Measurements from ENCODE around the gene RBM12.

Gene RBM12

DNA sequence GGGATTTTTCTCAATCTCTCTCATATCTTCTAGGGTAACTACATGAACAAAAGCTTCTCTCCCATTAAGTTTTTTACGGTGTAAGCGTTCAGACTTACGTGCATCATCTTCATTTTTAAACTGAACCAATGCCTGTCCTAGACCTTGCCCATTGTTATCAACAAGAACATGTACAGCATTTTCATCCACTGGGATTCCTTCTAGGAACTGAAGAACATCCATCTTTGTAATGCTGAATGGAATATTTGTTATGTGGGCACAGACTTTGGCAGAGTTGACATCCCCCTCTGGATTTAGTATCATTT is 11.3 kb downstream of the RBM12 start:
- no peak for DNase-seq

DNA sequence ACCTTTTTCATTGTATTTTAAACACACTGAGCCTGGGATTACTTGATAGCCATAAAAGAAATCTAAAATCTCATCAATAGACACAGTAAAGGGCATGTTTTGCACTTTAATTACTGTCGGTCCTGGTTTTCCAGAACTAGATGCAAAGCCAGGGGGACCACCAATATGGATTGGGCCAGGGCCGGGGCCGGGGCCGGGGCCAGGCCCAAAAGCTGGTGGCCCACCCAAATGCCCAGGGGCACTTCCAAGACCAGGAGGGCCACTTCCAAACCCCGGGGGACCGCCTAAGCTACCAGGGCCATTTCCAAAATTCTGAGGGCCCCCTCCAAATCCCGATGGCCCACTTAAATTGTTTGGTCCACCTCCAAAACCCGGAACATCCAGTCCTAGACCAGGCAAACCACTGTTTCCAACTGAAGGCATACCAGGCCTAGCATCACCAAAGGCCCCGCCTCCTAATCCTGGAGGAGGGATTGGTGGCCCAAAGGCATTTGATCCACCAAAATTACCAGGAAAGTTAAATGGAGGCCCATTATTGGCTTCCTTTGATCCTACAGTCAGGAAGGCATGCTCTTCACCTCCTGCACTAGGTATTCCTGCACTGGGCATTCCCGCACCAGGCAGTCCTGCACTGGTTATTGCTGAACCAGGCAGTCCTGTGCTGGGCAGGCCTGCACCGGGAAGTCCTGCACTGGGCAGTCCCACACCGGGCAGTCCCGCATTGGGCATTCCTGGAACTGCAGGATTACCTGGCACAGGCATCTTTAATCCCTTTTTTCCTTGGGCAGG is 11.9 kb downstream of the RBM12 start:
- no peak for DNase-seq

DNA sequence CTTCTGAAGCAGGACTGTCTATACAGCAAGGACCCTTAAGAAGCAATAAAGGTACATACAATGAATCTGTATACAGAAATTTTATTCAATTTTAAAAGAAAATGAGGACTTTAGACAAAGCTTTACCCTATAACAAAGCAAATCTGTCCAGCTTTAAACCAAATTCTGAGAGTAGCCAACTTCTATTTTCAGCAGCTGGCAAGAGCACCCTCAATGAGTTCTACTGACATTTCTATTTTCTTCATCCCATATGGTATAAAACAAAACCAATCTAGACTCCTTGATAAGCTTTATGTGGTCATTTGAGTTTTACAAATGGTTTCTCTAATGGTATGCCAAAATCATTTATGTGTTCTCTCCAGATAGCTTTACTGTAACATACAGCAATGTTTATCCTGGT is 12.7 kb downstream of the RBM12 start:
- DNase-seq = no peak

DNA sequence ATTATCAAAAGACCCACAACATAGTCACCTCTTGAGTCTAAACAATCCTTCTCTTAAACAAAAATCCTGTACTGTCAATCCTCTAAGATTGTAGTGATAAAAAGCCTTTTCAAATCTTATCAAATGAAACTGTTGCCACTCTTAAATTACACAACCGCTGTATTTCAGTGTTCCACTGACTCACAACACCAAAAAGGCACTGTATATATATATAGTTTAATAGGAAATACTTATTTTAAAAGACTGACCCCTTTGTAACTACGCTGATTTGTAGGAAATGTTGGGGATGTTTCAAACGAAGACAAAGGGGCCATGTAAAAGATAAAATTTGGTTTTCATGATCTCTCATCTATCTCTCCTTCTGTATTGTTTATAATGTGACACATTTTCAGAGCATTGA is 14.1 kb downstream of the RBM12 start:
- no peak for DNase-seq

DNA sequence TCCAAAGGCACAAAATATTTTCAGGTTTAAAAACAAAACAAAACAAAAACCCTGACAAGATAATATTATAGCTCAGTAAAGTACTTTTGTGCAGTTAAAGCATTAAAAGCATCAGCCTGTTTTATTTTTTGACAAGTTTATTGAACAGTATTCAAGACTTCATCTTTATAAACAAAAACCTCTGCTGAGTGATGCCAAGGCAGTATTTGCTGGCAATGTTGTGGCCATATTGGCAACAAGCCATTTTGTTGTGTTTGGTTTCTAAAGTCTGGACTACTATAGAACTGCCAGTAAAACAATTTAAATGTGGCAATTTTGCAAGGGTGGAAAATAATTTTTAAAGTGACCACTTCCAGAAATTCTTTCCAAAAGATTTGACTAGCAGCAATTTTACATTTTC is 15.9 kb downstream of the RBM12 start:
- DNase-seq = no peak

DNA sequence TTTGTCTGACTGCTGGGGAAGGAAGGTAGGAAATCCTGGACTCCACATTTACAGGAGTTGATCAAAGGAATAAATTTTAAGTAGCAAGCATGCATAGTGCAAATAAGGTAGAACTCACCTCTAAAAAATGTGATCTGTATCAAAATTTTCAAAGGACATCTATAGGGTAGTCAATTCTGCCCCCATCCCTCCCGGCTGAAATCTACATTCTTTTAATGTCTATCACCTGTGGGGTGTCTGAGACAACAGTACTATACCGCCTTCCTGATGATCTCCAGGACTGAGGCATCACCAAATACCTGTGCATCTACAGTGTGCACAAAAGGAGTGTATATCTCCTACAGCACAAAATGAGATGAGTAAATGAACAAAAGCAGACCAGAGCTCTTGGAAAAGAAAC is 19.9 kb downstream of the RBM12 start:
- no peak for DNase-seq

DNA sequence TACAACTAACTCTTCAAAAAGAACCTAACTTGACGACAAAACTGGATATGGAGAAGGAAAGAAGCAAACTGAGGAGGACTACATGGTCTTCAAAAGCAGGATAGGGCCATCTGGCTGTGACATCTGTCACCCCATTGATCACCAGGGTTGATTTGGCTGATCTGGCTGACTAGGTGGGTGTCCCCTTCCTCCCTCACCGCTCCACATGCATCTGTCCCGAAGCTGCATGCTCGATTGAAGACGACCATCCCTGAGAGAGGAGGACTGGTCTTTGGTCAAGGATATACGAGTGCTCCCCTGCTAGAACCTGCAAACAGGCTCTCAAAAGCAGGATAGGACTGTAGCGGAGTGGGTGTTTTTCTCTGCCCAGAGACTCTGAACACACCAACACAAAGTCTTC is 21.7 kb downstream of the RBM12 start:
- peak; percentile 76 for DNase-seq

DNA sequence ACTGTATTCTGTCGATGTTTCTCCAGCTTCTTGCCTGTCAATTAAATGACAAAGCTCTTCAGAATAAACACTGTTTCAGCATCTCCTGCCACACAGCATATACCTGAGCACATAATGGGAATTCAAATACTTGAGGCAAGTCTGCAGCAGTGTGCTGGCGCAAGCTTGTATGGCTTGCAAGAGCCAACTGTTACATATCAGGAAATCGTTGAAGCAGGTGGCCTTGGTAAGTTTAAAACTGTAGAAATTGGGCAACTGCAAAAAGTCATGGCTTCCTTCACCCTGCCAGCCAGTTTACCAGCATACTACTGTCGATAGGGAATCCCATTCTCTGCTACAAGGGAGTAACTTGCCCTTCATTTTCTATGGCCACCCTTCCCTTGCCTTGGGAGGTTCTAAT is 23.0 kb downstream of the RBM12 start:
- DNase-seq = no peak

DNA sequence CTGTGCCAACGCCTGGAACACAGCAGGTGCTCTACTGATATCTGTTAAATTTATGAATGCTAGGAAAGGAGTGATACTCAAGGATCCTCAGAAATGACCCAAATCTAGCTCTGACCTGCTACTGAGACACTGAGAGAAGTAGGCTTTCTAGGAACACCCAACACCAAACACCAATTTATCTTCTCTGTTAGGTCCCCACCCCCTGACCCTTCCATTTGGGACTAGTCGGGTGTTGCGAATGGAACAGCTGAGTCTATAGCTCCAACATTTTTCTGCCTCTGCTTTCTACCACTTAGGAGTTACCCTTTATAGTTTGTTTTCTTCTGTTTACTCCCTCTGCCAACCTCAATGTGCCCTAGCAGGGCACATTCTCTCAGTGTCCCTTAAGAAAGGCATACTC is 24.0 kb downstream of the RBM12 start:
- no peak for DNase-seq

DNA sequence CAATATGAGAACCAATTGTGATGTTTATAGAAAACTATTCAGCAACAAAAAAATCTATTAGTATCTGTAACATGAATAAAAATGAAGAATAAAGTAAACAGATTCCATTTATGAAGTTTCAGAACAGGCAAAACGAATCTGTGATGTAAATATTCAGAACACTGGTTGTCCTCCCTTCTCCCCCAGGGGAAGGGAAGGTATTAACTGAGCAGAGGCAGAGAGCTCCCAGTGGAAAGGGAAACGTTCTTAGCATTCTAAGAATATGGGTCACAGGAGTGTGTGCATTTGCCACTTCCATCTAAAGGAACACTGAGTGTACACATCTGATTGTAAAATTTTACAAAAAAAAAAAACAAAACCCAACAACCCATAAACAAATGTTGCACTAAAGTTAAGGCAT is 25.9 kb downstream of the RBM12 start:
- no peak for DNase-seq

DNA sequence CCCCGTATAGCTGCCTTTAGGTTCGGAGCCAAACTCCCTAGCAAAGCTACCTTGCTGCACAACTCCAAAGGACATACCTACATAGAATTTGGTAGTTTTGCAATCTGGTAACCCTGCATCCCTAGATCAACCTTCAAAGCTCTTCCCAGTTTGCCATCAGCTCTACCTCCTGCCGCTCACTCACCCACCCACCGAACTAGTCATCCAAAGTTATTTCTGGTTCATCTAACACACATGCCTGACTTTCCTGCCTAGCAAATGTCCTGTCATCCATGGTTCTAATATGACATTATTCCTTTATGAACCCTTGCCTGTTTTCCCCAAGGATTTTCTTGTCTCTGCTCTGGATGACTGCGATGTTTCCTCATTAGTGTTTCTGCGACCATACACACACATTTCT is 27.4 kb downstream of the RBM12 start:
- no peak for DNase-seq

DNA sequence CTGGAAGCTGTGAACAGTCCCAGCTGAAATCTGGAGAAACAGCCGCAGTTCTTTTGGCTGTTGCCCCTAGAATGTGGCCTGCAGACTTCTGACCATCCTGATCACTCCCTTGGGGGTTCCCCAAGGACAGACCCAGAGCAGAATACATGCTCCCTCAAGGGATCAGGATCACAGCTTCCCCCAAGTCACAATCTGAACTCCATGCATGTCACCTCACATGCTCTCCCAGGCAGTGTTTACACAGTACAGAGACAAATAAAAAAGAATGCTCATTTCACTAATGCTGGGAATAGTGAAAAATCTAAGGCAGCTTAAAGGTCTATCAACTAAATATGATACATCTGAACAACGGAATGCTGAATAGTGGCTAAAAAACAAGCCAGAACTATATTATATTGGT is 28.6 kb downstream of the RBM12 start:
- no peak for DNase-seq

DNA sequence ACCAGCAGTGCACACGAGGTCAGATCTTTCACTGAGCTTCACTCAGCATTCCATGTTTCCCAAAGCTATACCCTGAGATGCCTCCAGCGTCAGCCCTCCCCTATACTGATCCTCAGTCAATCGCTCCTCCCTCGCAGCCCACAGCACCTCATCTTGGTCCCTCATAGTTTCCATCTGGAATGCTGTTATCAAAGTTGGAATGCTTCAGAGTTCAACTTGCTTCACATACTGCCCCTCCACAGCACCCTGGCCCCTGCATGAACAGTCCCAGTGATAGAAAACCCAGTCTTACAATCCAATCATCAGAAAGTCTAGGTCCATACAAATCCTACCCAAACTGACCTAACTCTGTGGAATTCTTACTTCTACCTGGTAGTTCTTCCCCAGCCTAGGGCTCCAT is 29.0 kb downstream of the RBM12 start:
- DNase-seq = no peak

DNA sequence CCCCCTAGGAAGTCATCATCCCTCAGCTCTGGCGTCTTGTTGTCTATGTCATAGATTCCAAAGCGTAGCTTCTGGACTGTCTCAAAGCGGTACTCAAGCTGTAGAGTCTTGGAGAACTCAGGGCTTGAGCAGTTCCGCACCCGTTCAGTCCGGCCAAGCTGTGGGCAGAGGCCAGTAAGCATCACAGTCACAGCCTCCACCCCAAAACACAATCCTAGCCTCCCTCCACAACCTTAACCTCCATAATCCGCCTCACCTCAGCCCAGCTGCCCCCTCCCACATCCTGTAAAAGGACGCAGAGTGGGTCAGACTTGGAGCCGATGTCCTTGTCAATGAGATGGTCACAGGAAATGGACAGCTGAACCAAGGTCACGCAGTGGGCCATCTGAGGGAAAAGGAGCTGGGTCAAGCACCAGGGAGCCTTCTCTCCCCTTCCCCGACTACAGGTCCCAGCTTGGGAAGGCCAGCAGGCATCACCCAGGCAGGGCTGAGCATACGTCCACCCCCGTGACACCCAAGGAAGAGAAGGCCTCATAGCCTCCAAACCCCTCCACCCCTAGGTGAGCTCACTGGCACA is 32.1 kb downstream of the RBM12 start:
- no peak for DNase-seq

DNA sequence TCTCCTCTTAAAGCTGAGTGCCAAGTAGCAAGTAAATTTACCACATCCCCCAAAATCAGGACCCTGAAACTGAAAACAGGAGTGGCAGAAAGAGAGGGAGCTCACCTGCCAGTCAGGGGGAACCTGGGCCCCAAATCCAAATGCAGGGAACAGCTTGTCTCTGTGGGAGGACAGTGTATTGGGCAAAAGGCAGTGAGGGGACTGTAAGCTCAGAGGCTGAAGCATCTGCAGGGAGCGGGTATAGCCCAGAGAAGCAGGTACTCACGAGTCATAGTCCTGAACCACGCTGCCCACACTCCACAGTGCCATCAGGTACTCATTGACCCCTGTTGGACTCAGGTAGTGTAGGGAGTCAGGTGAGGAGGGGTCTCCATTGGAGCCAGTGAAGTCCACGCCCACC is 34.1 kb downstream of the RBM12 start:
- DNase-seq = no peak

DNA sequence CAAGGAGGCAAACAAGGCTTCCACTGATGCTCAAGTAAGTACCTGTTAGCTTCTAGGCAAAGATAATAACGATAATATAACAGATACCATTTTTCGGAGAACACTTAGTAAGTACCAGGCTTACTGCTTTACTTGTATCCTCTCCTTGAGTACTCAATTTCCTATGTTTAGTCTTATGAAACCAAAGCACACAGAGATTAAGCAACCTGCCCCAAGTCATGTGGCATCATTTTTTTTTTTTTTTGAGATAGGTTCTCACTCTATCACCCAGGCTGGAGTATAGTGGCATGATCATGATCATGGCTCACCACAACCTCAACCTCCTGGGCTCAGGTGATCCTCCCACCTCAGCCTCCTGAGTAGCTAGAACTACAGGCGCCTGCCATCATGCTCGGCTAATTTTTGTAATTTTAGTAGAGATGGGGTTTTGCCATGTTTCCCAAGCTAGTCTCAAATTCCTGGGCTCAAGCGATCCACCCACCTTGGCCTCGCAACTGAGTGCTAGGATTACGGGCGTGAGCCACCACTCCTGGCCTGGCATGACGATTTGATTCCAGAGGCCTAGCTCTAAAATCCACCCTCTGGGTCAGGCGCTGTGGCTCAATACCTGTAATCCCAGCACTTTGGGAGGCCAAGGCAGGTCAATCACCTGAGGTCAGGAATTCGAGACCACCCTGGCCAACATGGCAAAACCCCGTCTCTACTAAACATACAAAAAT is 35.1 kb downstream of the RBM12 start:
- no peak for DNase-seq

DNA sequence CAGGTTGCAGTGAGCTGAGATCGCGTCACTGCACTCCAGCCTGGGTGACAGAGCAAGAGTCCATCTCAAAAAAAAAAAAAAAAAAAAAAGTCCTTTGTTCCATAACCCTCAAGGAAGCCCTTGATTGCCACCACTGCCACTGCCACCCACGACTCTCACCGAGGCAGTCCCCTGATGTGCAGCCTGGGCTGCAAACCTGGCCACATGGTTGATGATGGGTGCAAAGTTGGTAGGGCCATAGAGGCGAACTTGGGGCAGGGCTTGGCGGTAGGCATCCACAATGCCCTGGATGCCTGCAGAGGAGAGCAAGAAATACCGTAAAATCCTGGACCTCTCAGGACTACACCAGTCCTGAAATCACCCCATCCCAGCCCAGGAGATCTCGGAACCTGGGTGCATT is 37.6 kb downstream of the RBM12 start:
- no peak for DNase-seq

DNA sequence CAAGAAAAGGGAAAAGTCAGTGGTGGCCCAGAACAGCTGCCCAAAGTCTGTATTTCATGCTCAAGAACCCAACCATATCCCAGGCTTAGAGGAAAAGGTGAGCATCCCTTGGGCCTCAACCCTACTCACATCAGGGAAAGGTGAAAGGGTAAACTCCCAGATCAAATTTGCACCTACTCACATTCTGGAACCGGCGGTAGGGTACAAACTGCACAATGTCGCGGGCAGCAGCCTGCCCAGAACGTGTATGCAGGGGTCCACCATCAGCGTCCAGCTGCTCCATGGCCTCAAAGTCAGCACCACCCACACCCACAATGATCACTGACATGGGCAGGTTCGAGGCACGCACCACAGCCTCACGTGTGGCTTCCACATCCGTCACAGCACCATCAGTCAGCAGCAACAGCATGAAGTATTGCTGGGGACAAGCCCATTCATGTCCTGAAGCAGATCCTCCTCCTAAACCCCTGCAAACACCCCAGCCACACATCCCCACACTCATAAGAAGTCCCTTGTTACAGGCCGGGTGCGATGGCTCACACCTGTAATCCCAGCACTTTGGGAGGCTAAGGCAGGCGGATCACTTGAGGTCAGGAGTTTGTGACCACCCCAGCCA is 38.2 kb downstream of the RBM12 start:
- DNase-seq = no peak

DNA sequence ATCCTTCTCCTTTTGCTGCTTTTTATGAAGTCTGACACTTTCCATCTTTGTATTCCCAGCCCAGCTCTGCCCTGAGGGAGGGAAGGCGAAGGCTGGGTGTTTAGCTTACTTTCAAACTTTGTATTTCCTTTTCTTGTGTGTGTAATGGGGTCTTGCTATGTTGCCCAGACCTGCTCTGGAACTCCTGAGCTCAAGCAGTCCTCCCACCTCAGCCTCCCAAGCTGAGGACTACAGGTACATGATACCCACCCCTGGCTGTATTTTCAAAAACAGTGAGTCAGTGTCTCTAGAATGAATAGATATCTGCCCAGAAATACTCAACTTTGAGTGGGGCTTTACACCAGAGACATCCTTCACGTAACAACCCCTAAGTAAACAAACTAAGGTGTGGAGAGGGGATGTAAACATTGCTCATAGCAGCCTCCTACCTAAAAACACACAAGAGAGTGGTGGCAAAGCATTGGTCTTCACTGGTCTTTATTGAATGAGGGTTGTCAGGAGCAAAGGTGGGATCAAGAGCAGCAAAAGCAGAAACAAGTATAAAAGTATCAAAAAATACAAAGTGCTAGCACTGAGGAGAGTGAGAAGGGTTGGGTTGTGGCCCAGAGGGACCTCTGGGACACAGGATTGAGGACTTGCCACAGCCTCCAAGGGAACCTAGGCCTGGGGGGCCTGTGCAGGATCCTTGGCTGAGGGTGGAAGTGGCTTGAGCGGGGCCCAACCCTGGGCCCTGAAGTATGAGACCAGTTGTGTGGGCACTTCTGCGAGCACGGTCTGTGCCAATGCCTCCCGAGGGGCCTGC is 38.9 kb downstream of the RBM12 start:
- DNase-seq = no peak

DNA sequence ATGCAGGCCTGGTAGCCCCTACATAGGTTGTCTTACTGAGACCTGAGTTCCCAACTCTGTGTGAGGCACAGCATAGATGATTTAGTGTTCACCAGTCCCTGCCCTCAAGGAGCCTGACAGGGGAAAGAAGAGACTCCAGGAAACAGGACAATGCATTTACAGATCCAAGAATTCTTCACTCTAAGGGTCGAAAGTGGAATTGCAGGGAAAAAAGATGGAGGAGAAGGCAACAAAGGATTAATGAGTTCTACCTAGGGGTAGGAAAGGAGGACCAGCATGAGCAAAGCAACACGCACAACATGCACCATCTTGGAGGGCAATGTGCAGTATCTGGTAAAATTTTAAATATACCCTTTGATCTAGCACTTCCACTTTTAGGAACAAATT is 43.1 kb downstream of the RBM12 start:
- no peak for DNase-seq

DNA sequence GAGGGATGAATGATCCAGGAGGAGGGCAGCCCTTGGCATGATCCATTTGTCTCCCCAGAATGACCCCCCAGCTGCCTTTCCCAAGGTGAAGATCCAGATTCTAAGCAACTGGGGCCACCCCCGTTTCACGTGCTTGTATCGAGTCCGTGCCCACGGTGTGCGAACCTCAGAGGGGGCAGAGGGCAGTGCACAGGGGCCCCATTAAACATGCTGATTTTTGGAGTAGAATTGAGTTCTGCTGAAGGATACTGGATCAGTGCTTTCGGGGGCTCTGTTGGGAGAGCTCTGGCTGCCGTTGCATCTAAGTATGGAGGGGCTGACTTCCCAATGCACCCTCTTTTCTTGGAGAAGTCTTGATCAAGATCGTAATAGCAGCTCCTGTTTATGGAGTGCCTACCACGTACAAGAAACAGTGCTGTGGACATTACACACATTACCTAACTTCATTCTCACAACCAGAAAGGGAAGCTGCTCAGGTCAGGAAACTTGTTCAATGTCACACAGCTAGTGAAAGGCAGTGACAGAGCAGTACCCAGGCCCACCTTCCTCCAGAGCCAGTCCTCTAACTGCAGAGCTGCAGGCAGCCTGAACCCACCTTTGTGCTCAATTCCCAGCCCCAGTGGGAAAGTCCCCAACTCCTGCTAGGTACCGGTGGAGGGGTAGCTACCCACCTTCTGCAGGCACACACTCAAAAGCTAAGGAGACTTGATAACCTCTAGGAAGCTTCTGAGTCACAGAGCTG is 43.7 kb downstream of the RBM12 start:
- DNase-seq = no peak
